Thoracic aorta (tissue), 2 donors: Measurements from ENCODE around the gene CCR2. TPM values are rescaled to one million over a fixed set of nuclear protein-coding genes. Genes with fewer than 3 reads are reported as not detected.

Experiments
- ATAC-seq: fragments of 150-250 bp; one replicate; pipeline ENCODE4 v1.8.0; 2017; ENCODE audit warnings: low read depth; ENCODE audit not compliant: insufficient number of reproducible peaks, low FRiP score
- DNase-seq: peaks from one replicate; pipeline ENCODE4 v3.0.0-alpha.2; 2020; ENCODE audit warnings: low spot score
- H3K27ac ChIP-seq, 2 donors: fragments of 200-600 bp; sonication (generic); 1 replicate in 1 of 2; 2 replicates in 1 of 2; pipeline ENCODE4 v1.5.1; 2016; ENCODE audit warnings: mild to moderate bottlenecking in 2 of 2, moderate library complexity in 2 of 2
- H3K27me3 ChIP-seq: fragments of 200-600 bp; sonication (generic); replicated peaks from 2 replicates; pipeline ENCODE4 v1.6.0; 2016; ENCODE audit warnings: mild to moderate bottlenecking; ENCODE audit not compliant: insufficient read depth
- H3K36me3 ChIP-seq: fragments of 200-600 bp; sonication (generic); one replicate; pipeline ENCODE4 v1.5.1; 2016
- H3K4me1 ChIP-seq, 2 donors: fragments of 200-600 bp; sonication (generic); 1 replicate in 1 of 2; 2 replicates in 1 of 2; pipeline versions ENCODE4 v1.5.1 to v1.6.0; 2016; ENCODE audit warnings: low read depth in 2 of 2, mild to moderate bottlenecking in 1 of 2; ENCODE audit not compliant: control insufficient read depth in 1 of 2
- H3K4me3 ChIP-seq: fragments of 200-600 bp; sonication (generic); 2 replicates; pipeline ENCODE4 v1.5.1; 2016; ENCODE audit warnings: mild to moderate bottlenecking
- H3K9me3 ChIP-seq: fragments of 200-600 bp; sonication (generic); 2 replicates; pipeline ENCODE4 v1.5.1; 2016
- total RNA-seq, 2 donors: library from RNA; depleted of rRNA; stranded (reverse); fragments of >200 nt; gene quantifications; one replicate each; pipeline versions ENCODE4 v1.1.0 to v1.2.3, GENCODE V29; 2016
- TF ChIP-seq, protein P1 (sequence below): fragments of 200-600 bp; sonication (generic); IDR thresholded peaks from one replicate; pipeline ENCODE4 v1.5.1; 2019; ENCODE audit warnings: antibody characterized with exemption

The CCR2 gene
- total RNA-seq, 2 donors from 2014 or later = 0.41 to 8.2 TPM

DNA sequence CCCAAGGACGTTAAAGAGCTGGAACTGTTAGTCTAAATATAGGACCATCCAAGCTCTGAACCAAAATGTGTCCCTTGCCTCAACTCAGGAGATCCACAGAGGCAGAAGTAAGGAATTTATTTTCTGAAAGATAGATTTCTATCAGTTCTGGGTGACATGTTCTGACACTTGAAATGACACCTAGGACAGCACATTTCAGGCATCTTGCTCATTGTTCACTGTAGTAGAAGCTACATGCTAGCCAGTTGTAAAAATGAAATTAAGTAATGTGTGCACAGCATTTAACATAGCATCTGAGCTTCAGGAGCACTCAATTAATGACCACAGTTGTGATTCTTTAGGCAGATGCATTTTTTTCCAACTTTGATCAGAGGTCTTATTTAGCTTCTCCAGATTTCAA lies 567 bp downstream of the CCR2 start:
- ATAC-seq = no peak
- H3K4me1 ChIP-seq = no peaks in the 10 kb centered on the region
- H3K9me3 ChIP-seq = no peaks in the 10 kb centered on the region
- no peaks in the 10 kb centered on the region for H3K36me3 ChIP-seq
- TF ChIP-seq, protein P1, sequence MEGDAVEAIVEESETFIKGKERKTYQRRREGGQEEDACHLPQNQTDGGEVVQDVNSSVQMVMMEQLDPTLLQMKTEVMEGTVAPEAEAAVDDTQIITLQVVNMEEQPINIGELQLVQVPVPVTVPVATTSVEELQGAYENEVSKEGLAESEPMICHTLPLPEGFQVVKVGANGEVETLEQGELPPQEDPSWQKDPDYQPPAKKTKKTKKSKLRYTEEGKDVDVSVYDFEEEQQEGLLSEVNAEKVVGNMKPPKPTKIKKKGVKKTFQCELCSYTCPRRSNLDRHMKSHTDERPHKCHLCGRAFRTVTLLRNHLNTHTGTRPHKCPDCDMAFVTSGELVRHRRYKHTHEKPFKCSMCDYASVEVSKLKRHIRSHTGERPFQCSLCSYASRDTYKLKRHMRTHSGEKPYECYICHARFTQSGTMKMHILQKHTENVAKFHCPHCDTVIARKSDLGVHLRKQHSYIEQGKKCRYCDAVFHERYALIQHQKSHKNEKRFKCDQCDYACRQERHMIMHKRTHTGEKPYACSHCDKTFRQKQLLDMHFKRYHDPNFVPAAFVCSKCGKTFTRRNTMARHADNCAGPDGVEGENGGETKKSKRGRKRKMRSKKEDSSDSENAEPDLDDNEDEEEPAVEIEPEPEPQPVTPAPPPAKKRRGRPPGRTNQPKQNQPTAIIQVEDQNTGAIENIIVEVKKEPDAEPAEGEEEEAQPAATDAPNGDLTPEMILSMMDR = no peak
- DNase-seq = no peak
- H3K27me3 ChIP-seq = no peaks in the 10 kb centered on the region
- H3K4me3 ChIP-seq = no peak overlapping the region
- H3K27ac ChIP-seq = no peak overlapping the region

DNA sequence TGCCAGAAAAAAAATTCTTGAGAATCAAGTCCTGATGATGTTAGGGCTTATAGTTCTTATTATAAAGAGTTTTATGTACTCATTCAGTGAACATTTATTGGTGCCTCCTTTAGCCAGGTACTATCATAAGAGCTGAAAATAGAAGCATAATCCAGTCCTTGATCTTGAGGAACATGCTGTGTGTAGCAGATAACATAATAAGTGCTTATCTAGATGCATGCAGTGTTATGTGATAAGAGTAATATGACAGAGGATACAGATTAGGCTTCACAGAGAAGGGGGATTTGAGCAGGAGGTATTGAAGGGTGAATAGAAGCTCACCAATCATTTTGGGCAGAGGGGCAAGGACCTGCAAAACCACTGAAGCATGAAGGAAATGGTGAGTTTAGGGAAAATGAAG lies 1.1 kb downstream of the CCR2 start:
- no peak overlapping the region for H3K27ac ChIP-seq
- no peak overlapping the region for H3K4me3 ChIP-seq
- TF ChIP-seq, protein P1 = no peak
- H3K36me3 ChIP-seq = no peaks in the 10 kb centered on the region
- no peak for DNase-seq
- no peaks in the 10 kb centered on the region for H3K9me3 ChIP-seq
- ATAC-seq = no peak
- H3K27me3 ChIP-seq = no peaks in the 10 kb centered on the region
- H3K4me1 ChIP-seq = no peaks in the 10 kb centered on the region

- no peak for ATAC-seq
- Histone ChIP-seq H3K36me3 (no peaks in the 10 kb centered on the region), H3K9me3 (no peaks in the 10 kb centered on the region), H3K4me3 (no peak overlapping the region), H3K27ac (no peak overlapping the region), H3K27me3 (no peaks in the 10 kb centered on the region), H3K4me1 (no peaks in the 10 kb centered on the region)
- no peak for DNase-seq
- TF ChIP-seq, protein P1 = no peak
These were observed 2.4 kb downstream of the CCR2 start for GRCh38 chr3:46356276-46356675.

DNA sequence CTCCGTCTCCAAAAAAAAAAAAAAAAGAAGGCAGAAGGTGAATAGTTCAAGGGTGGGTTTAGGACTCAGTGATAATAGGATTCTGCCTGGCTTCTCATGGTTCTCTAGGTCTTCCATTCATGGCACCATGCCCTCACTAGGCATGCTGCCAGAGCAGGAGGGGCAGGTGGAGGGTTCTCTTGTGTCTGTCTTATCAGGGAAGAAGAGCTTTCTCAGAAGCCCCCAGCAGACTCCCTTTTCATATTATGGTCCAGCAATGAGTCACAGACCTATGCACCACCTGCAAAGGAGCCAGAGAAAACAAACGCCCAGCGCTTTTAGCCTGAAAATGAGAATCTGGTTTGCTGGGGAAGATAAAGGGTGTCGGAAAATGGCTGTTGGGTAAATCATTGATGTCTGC lies 3.0 kb downstream of the CCR2 start:
- no peak for ATAC-seq
- DNase-seq = no peak
- H3K27ac ChIP-seq = no peak overlapping the region
- H3K27me3 ChIP-seq = no peaks in the 10 kb centered on the region
- H3K4me1 ChIP-seq = no peaks in the 10 kb centered on the region
- H3K4me3 ChIP-seq = no peak overlapping the region
- TF ChIP-seq, protein P1 = no peak
- H3K36me3 ChIP-seq = no peaks in the 10 kb centered on the region
- no peaks in the 10 kb centered on the region for H3K9me3 ChIP-seq

GRCh38 chr3:46358466-46358865 lies 4.6 kb downstream of the CCR2 start:
- no peak overlapping the region for H3K27ac ChIP-seq
- DNase-seq = no peak
- no peaks in the 10 kb centered on the region for H3K4me1 ChIP-seq
- no peaks in the 10 kb centered on the region for H3K36me3 ChIP-seq
- H3K4me3 ChIP-seq = no peak overlapping the region
- no peaks in the 10 kb centered on the region for H3K27me3 ChIP-seq
- no peaks in the 10 kb centered on the region for H3K9me3 ChIP-seq
- ATAC-seq = no peak
- TF ChIP-seq, protein P1 = no peak
